Type B pancreatic cell (in vitro differentiated cells): ENCODE data around the gene SERPINA12. TPM values are rescaled to one million over a fixed set of nuclear protein-coding genes. Genes with fewer than 3 reads are reported as not detected.

Source experiments
- DNase-seq: peaks from one replicate; pipeline ENCODE4 v3.0.0; 2021; ENCODE audit warnings: mixed read lengths; ENCODE audit not compliant: unreplicated experiment; ENCODE audit errors: extremely low spot score
- H3K27ac Mint-ChIP-seq: 2 replicates; pipeline ENCODE4 v1.8.0; 2021; ENCODE audit warnings: mild to moderate bottlenecking, mixed read lengths
- H3K27me3 Mint-ChIP-seq: 2 replicates; pipeline ENCODE4 v1.8.0; 2021; ENCODE audit warnings: mixed read lengths
- H3K36me3 Mint-ChIP-seq: 2 replicates; pipeline ENCODE4 v1.8.0; 2021; ENCODE audit warnings: mixed read lengths
- H3K4me1 Mint-ChIP-seq: one replicate; pipeline ENCODE4 v1.8.0; 2021; ENCODE audit warnings: mixed read lengths; ENCODE audit not compliant: unreplicated experiment
- H3K4me3 Mint-ChIP-seq: 2 replicates; pipeline ENCODE4 v1.8.0; 2021; ENCODE audit warnings: mild to moderate bottlenecking, mixed read lengths
- H3K9me3 Mint-ChIP-seq: 2 replicates; pipeline ENCODE4 v1.8.0; 2021; ENCODE audit warnings: mixed read lengths
- long read RNA-seq: library from polyadenylated mRNA; unstranded; transcript quantifications from one replicate; pipeline ENCODE4 v2.0.0, GENCODE V29; 2020
- total RNA-seq: library from RNA; stranded (reverse); gene quantifications from 2 replicates; pipeline ENCODE4 v1.2.1, GENCODE V29; 2021; ENCODE audit warnings: low replicate concordance
- TF ChIP-seq, protein P1 (sequence below): fragments of 200-600 bp; sonication (generic); conservative IDR thresholded peaks from 2 replicates; pipeline ENCODE4 v1.5.0; 2021; ENCODE audit warnings: antibody characterized with exemption, mild to moderate bottlenecking

SERPINA12 gene
- not detected in 2 replicates for total RNA-seq
- long read RNA-seq: 0 reads

GRCh38 chr14:94509356-94509755 is at the start of gene SERPINA12:
SERPINA12 (minus strand) TSS chr14:94509469; CDS start chr14:94498397, 11,072 bp downstream.
- Mint-ChIP-seq H3K36me3 (no peaks in the 10 kb centered on the region), H3K27ac (no peak within 1 kb of the TSS), H3K4me1 (no peaks in the 10 kb centered on the region), H3K4me3 (no peak within 1 kb of the TSS), H3K9me3 (no peaks in the 10 kb centered on the region), H3K27me3 (peaks cover 4% of the 10 kb centered on the region)
- DNase-seq: no peak
- TF ChIP-seq, protein P1, sequence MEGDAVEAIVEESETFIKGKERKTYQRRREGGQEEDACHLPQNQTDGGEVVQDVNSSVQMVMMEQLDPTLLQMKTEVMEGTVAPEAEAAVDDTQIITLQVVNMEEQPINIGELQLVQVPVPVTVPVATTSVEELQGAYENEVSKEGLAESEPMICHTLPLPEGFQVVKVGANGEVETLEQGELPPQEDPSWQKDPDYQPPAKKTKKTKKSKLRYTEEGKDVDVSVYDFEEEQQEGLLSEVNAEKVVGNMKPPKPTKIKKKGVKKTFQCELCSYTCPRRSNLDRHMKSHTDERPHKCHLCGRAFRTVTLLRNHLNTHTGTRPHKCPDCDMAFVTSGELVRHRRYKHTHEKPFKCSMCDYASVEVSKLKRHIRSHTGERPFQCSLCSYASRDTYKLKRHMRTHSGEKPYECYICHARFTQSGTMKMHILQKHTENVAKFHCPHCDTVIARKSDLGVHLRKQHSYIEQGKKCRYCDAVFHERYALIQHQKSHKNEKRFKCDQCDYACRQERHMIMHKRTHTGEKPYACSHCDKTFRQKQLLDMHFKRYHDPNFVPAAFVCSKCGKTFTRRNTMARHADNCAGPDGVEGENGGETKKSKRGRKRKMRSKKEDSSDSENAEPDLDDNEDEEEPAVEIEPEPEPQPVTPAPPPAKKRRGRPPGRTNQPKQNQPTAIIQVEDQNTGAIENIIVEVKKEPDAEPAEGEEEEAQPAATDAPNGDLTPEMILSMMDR: no peak

- H3K36me3 Mint-ChIP-seq: no peaks in the 10 kb centered on the region
- H3K9me3 Mint-ChIP-seq: peaks cover 13% of the 10 kb centered on the region
- peaks cover 6% of the 10 kb centered on the region for H3K27me3 Mint-ChIP-seq
Measured at GRCh38 chr14:94558842-94559241, 49.6 kb upstream of the SERPINA12 start.

DNA sequence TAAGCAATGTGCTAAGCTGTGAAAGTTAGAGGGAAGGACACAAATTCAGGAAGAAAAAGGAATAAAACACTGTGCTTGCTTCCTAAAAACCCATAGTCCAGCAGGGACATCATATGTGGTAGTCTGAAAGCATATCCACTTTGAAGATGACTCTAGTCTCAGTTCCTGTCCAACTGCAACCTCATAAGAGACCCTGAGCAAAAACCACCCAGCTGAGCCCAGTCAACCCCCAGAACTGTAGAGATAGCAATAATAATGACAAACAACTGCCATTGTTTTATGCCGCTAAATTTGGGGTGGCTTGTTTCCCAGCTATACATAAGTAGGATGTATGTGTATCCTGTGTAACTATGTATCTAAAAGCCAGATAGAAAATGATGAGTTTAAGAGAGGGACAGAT is 48.1 kb upstream of the SERPINA12 start:
- TF ChIP-seq, protein P1: no peak
- no peak overlapping the region for H3K27ac Mint-ChIP-seq
- no peaks in the 10 kb centered on the region for H3K36me3 Mint-ChIP-seq
- H3K9me3 Mint-ChIP-seq: peaks cover 13% of the 10 kb centered on the region
- H3K4me3 Mint-ChIP-seq: no peak overlapping the region
- peaks cover 10% of the 10 kb centered on the region for H3K27me3 Mint-ChIP-seq
- DNase-seq: no peak
- no peaks in the 10 kb centered on the region for H3K4me1 Mint-ChIP-seq

More at GRCh38 chr14:94558842-94559241, 49.6 kb upstream of the SERPINA12 start:
- TF ChIP-seq, protein P1: peak; percentile 16
- H3K27ac Mint-ChIP-seq: no peak overlapping the region
- no peak overlapping the region for H3K4me3 Mint-ChIP-seq
- H3K4me1 Mint-ChIP-seq: no peaks in the 10 kb centered on the region
- no peak for DNase-seq

GRCh38 chr14:94555991-94556390 is 46.7 kb upstream of the SERPINA12 start:
- Mint-ChIP-seq H3K36me3 (no peaks in the 10 kb centered on the region), H3K4me1 (no peaks in the 10 kb centered on the region), H3K27me3 (peaks cover 20% of the 10 kb centered on the region), H3K9me3 (peaks cover 13% of the 10 kb centered on the region), H3K4me3 (no peak overlapping the region), H3K27ac (no peak overlapping the region)
- DNase-seq: no peak
- TF ChIP-seq, protein P1: no peak

GRCh38 chr14:94550041-94550440 is 40.8 kb upstream of the SERPINA12 start:
- no peak overlapping the region for H3K27ac Mint-ChIP-seq
- DNase-seq: no peak
- peaks cover 9% of the 10 kb centered on the region for H3K9me3 Mint-ChIP-seq
- H3K27me3 Mint-ChIP-seq: peaks cover 20% of the 10 kb centered on the region
- no peaks in the 10 kb centered on the region for H3K4me1 Mint-ChIP-seq
- TF ChIP-seq, protein P1: no peak
- H3K36me3 Mint-ChIP-seq: no peaks in the 10 kb centered on the region
- no peak overlapping the region for H3K4me3 Mint-ChIP-seq
